ENCODE data around the gene MRPS11.

Gene MRPS11

DNA sequence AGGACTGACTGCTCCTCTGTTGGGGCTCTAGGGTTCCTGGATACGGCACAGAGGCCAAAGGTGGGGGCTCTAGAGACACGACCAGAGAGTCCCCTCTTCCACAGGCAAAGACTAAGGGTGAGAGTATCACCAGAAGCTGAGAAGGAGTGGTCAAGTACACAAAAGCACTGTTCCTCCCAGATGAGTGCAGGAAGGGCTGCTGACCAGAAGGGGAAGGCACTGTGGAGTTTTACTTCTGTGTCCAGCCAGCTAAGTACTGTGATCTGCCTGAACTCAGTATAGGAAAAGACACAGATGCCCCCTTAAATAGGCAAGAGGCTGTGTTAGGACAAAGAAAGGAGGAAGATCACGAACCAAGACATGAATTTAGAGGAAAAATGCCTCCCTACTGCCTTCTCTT is 11.7 kb downstream of the MRPS11 start:
- Histone ChIP-seq H3K36me3 (replicated peaks; ENCODE audit: insufficient read depth, low read length) (no peaks in the 10 kb centered on the region), H3K9me2 (replicated peaks; ENCODE audit: insufficient read depth, low read length) (no peaks in the 10 kb centered on the region), H2AFZ (ENCODE audit: low read length) (no peak overlapping the region), H3K79me2 (ENCODE audit: low read length) (no peaks in the 10 kb centered on the region), H3K4me2 (ENCODE audit: low read depth, low read length) (no peak overlapping the region), H4K20me1 (ENCODE audit: insufficient read depth, low read length) (no peaks in the 10 kb centered on the region), H3K9ac (ENCODE audit: low read length) (no peak overlapping the region), H3K4me1 (ENCODE audit: low read length) (no peaks in the 10 kb centered on the region), H3K9me3 (replicated peaks; ENCODE audit: insufficient read depth, low read length) (no peaks in the 10 kb centered on the region), H3F3A (ENCODE audit: insufficient read depth, low read length) (0 out of 2 replicates have a peak, but pooled peaks cover 3% of the 10 kb centered on the region), H3K27me3 (replicated peaks; ENCODE audit: insufficient read depth, low read length) (no peaks in the 10 kb centered on the region), H3K27ac (ENCODE audit: low read length) (no peak overlapping the region), H3K4me3 (ENCODE audit: low read length) (no peak overlapping the region)
- no peak for DNase-seq
- TF ChIP-seq EZH2phosphoT487 (IDR thresholded peaks at IDR 0.05; ENCODE audit: low read length) (no peak), EZH2 (optimal IDR thresholded peaks at IDR 0.05; ENCODE audit: low read depth, low read length) (no peak)
- TF ChIP-seq, protein P1, sequence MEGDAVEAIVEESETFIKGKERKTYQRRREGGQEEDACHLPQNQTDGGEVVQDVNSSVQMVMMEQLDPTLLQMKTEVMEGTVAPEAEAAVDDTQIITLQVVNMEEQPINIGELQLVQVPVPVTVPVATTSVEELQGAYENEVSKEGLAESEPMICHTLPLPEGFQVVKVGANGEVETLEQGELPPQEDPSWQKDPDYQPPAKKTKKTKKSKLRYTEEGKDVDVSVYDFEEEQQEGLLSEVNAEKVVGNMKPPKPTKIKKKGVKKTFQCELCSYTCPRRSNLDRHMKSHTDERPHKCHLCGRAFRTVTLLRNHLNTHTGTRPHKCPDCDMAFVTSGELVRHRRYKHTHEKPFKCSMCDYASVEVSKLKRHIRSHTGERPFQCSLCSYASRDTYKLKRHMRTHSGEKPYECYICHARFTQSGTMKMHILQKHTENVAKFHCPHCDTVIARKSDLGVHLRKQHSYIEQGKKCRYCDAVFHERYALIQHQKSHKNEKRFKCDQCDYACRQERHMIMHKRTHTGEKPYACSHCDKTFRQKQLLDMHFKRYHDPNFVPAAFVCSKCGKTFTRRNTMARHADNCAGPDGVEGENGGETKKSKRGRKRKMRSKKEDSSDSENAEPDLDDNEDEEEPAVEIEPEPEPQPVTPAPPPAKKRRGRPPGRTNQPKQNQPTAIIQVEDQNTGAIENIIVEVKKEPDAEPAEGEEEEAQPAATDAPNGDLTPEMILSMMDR (IDR thresholded peaks at IDR 0.05; ENCODE audit: low read length): no peak

DNA sequence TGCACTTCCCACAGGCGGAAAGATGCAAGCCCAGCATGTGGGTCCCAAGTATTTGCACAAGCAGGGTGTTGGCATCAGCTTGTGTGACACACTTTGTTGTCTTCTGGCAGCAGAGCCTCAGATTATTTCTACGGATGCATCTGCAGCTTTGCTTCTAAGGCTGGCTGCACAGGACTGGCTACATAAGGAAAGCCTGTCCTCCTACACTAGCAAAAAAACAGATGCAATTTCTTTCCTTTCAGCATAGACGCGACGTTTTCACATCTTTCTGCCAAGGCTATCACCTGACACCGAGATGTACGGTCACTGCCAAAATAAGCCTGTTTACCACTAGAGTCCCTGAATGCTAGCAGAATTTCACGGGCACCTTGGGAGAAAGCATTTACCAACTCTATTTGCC is 13.5 kb downstream of the MRPS11 start:
- Histone ChIP-seq H2AFZ (ENCODE audit: low read length) (no peak overlapping the region), H3K79me2 (ENCODE audit: low read length) (no peaks in the 10 kb centered on the region), H3K9me3 (replicated peaks; ENCODE audit: insufficient read depth, low read length) (no peaks in the 10 kb centered on the region), H4K20me1 (ENCODE audit: insufficient read depth, low read length) (no peaks in the 10 kb centered on the region), H3K27ac (ENCODE audit: low read length) (no peak overlapping the region), H3K9me2 (replicated peaks; ENCODE audit: insufficient read depth, low read length) (no peaks in the 10 kb centered on the region), H3K9ac (ENCODE audit: low read length) (no peak overlapping the region), H3K27me3 (replicated peaks; ENCODE audit: insufficient read depth, low read length) (no peaks in the 10 kb centered on the region), H3K4me1 (ENCODE audit: low read length) (no peaks in the 10 kb centered on the region), H3F3A (ENCODE audit: insufficient read depth, low read length) (0 out of 2 replicates have a peak, but pooled peaks cover 2% of the 10 kb centered on the region), H3K4me3 (ENCODE audit: low read length) (no peak overlapping the region), H3K4me2 (ENCODE audit: low read depth, low read length) (no peak overlapping the region), H3K36me3 (replicated peaks; ENCODE audit: insufficient read depth, low read length) (no peaks in the 10 kb centered on the region)
- TF ChIP-seq, protein P1 (IDR thresholded peaks at IDR 0.05; ENCODE audit: low read length): no peak
- TF ChIP-seq EZH2phosphoT487 (IDR thresholded peaks at IDR 0.05; ENCODE audit: low read length): no peak
- TF ChIP-seq EZH2 (optimal IDR thresholded peaks at IDR 0.05; ENCODE audit: low read depth, low read length): no peak
- no peak for DNase-seq

DNA sequence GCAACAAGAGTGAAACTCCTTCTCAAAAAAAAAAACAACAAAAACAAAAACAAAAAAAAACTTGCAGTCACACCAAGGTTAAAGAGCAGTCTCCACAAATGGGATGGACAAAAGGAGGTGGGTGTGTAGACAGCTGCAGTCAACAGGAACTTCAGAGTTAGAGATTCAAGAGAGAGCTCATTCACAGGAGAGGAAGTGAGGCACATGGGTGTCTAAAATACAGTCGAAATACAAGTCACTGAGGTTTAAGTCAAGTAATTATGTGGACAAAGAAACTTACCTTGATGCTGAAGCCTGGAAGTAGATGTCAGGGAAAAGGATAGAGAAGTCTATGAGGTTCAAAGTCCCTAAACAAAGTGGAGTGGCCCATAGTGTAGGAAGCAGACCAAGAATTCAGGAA is 14.8 kb downstream of the MRPS11 start:
- Histone ChIP-seq H3K27me3 (replicated peaks; ENCODE audit: insufficient read depth, low read length) (no peaks in the 10 kb centered on the region), H3K4me1 (ENCODE audit: low read length) (no peaks in the 10 kb centered on the region), H3F3A (ENCODE audit: insufficient read depth, low read length) (no peaks in the 10 kb centered on the region), H3K9me2 (replicated peaks; ENCODE audit: insufficient read depth, low read length) (no peaks in the 10 kb centered on the region), H3K79me2 (ENCODE audit: low read length) (no peaks in the 10 kb centered on the region), H4K20me1 (ENCODE audit: insufficient read depth, low read length) (no peaks in the 10 kb centered on the region), H3K9me3 (replicated peaks; ENCODE audit: insufficient read depth, low read length) (no peaks in the 10 kb centered on the region), H2AFZ (ENCODE audit: low read length) (no peak overlapping the region), H3K9ac (ENCODE audit: low read length) (no peak overlapping the region), H3K27ac (ENCODE audit: low read length) (no peak overlapping the region), H3K4me2 (ENCODE audit: low read depth, low read length) (no peak overlapping the region), H3K36me3 (replicated peaks; ENCODE audit: insufficient read depth, low read length) (no peaks in the 10 kb centered on the region), H3K4me3 (ENCODE audit: low read length) (no peak overlapping the region)
- no peak for TF ChIP-seq EZH2 (optimal IDR thresholded peaks at IDR 0.05; ENCODE audit: low read depth, low read length)
- TF ChIP-seq, protein P1 (IDR thresholded peaks at IDR 0.05; ENCODE audit: low read length): no peak
- no peak for TF ChIP-seq EZH2phosphoT487 (IDR thresholded peaks at IDR 0.05; ENCODE audit: low read length)
- DNase-seq: no peak
